HepG2 (cell line): ENCODE results near the gene FAM219B. TPM values are rescaled to one million over a fixed set of nuclear protein-coding genes. Genes with fewer than 3 reads are reported as not detected.

Experiments
- ATAC-seq: fragments of 200-7000 bp; cut with Tn5 transposase; 3 replicates; pipeline ENCODE4 v1.9.1; 2020; ENCODE audit warnings: mild to moderate bottlenecking, moderate library complexity
- BruUV-seq: library from RNA; stranded (reverse); fragments of 400-500 nt; replicated peaks from 2 replicates; lab custom pipeline; 2021; lab: Mats Ljungman, UMichigan
- CTCF ChIA-PET: fragments of 300-600 bp; formaldehyde crosslinking; extraction: SDS; loops from one replicate; lab custom pipeline; 2021; ENCODE audit warnings: low total read pairs, inconsistent platforms, low intra/inter-chr PET ratio; lab: Yijun Ruan, JAX
- POLR2A ChIA-PET: fragments of 350-600 bp; sonication (Branson Sonifier 250); formaldehyde crosslinking; loops from one replicate; lab custom pipeline; 2020; ENCODE audit warnings: antibody characterized with exemption, inconsistent platforms; lab: Yijun Ruan, JAX
- DNase-seq: peaks from one replicate; pipeline ENCODE4 v3.0.0-alpha.2; 2015; ENCODE audit warnings: low spot score
- FAIRE-seq: peaks from 3 replicates; lab custom pipeline; 2011; peaks lifted over from hg19 to GRCh38; lab: Jason Lieb, UNC
- H2AFZ ChIP-seq: one replicate; pipeline ENCODE4 v1.6.1; 2011; ENCODE audit warnings: low read length, inconsistent platforms
- H3K27ac ChIP-seq: fragments of 300-600 bp; 3 replicates; pipeline ENCODE4 v1.8.0; 2011; ENCODE audit warnings: mixed run types, mild to moderate bottlenecking, mixed read lengths, low read length, inconsistent platforms; ENCODE audit not compliant: insufficient read depth; ENCODE audit errors: extremely low read length
- H3K27me3 ChIP-seq, 2 experiments: fragments of 200-600 bp in 1 of 2; 2 replicates in 1 of 2; 3 replicates in 1 of 2; pipeline versions ENCODE4 v1.6.0 to v1.8.0; 2011; ENCODE audit warnings: low read length in 2 of 2, mild to moderate bottlenecking in 2 of 2, moderate library complexity in 2 of 2, inconsistent platforms in 1 of 2; ENCODE audit not compliant: insufficient read depth in 2 of 2, control insufficient read depth in 1 of 2
- H3K36me3 ChIP-seq, 2 experiments: fragments of 200-600 bp in 1 of 2; replicated peaks in 1 of 2; 2 replicates in 1 of 2; 3 replicates in 1 of 2; pipeline versions ENCODE4 v1.5.1 to v1.8.0; 2011; ENCODE audit warnings: low read length in 2 of 2, inconsistent platforms in 1 of 2; ENCODE audit not compliant: insufficient read depth in 2 of 2, control insufficient read depth in 1 of 2
- H3K4me1 ChIP-seq: 2 replicates; pipeline ENCODE4 v1.5.1; 2012; ENCODE audit warnings: low read length, inconsistent platforms; ENCODE audit not compliant: insufficient read depth
- H3K4me2 ChIP-seq: 2 replicates; pipeline ENCODE4 v1.6.0; 2011; ENCODE audit warnings: low read depth, low read length, inconsistent platforms
- H3K4me3 ChIP-seq, 3 experiments: fragments of 200-600 bp in 1 of 3; sonication (generic), shearing (Covaris generic) in 1 of 3; replicated peaks in 1 of 3; 2 replicates each; pipeline ENCODE4 v1.5.1; 2011 to 2016; ENCODE audit warnings: low read length in 3 of 3, inconsistent platforms in 2 of 3, low read depth in 2 of 3, mild to moderate bottlenecking in 2 of 3, control low read depth in 1 of 3, mixed read lengths in 1 of 3; ENCODE audit not compliant: insufficient read depth in 1 of 3
- H3K79me2 ChIP-seq: one replicate; pipeline ENCODE4 v1.6.1; 2011; ENCODE audit warnings: low read length, inconsistent platforms; ENCODE audit not compliant: insufficient read depth
- H3K9ac ChIP-seq: 2 replicates; pipeline ENCODE4 v1.6.0; 2011; ENCODE audit warnings: mild to moderate bottlenecking, low read depth, low read length, inconsistent platforms; ENCODE audit not compliant: insufficient read depth
- H3K9me3 ChIP-seq: 2 replicates; pipeline ENCODE4 v1.5.1; 2012; ENCODE audit warnings: mild to moderate bottlenecking, low read length
- H4K20me1 ChIP-seq: 2 replicates; pipeline ENCODE4 v1.6.0; 2011; ENCODE audit warnings: inconsistent platforms, mild to moderate bottlenecking, low read length, moderate library complexity; ENCODE audit not compliant: insufficient read depth
- NONO ChIP-seq, 2 experiments: fragments of 450-650 bp in 1 of 2; sonication (generic) in 1 of 2; formaldehyde crosslinking in 1 of 2; IDR thresholded peaks in 1 of 2; conservative IDR thresholded peaks in 1 of 2; 2 replicates each; pipeline versions ENCODE4 v1.6.1 to v1.8.0; 2017 to 2022; ENCODE audit warnings: mild to moderate bottlenecking in 1 of 2, missing genetic modification reagents in 1 of 2, moderate library complexity in 1 of 2
- PCBP2 ChIP-seq: fragments of 200-400 bp; formaldehyde crosslinking; optimal IDR thresholded peaks from 2 replicates; pipeline ENCODE3; 2018; ENCODE audit warnings: low read length, low read depth; ENCODE audit not compliant: poor library complexity, severe bottlenecking
- ZNF207 ChIP-seq: fragments of 450-650 bp; IDR thresholded peaks from 2 replicates; pipeline ENCODE4 v1.6.1; 2016; ENCODE audit warnings: antibody characterized with exemption, borderline replicate concordance
- ZNF615 ChIP-seq: sonication (generic); formaldehyde crosslinking; IDR thresholded peaks from 2 replicates; pipeline ENCODE4 v1.5.0; 2020; ENCODE audit warnings: mild to moderate bottlenecking, missing genetic modification reagents, borderline replicate concordance
- ZNF670 ChIP-seq: sonication (generic); formaldehyde crosslinking; IDR thresholded peaks from 2 replicates; pipeline ENCODE4 v1.8.0; 2022; ENCODE audit warnings: mild to moderate bottlenecking, missing genetic modification reagents, borderline replicate concordance
- ZNF773 ChIP-seq: sonication (generic); formaldehyde crosslinking; IDR thresholded peaks from 2 replicates; pipeline ENCODE4 v1.4.0; 2020; ENCODE audit warnings: missing genetic modification reagents, borderline replicate concordance
- ZNF775 ChIP-seq: sonication (generic); formaldehyde crosslinking; IDR thresholded peaks from 2 replicates; pipeline ENCODE4 v1.4.0; 2020; ENCODE audit warnings: missing genetic modification reagents, mild to moderate bottlenecking, moderate library complexity, borderline replicate concordance
- in situ Hi-C: cut with HindIII; loops from 2 replicates; pipeline ENCODE4 v1.10.0; 2017; ENCODE audit warnings: low pct_unique_long_range_greater_than_20kb; ENCODE audit not compliant: extremely low pct_ligation_motif_present
- intact Hi-C: fragments of 100-400 bp; cut with micrococcal nuclease; formaldehyde crosslinking; loops from one replicate; pipeline ENCODE4 v1.10.0; 2022; ENCODE audit not compliant: unreplicated experiment
- polyA plus RNA-seq, 8 experiments: library from polyadenylated mRNA; depleted of rRNA in 3 of 8; stranded (reverse) in 7 of 8; unstranded in 1 of 8; fragments of >200 nt; fragmentation: Illumina TruSeq in 4 of 8; extraction: Trizol in 4 of 8; gene quantifications; 2 replicates each; pipeline versions ENCODE4 v1.2.1 to v1.2.3, GENCODE V29; 2011 to 2016; ENCODE audit warnings: low read depth in 4 of 8, missing spikeins in 1 of 8, mixed read lengths in 1 of 8; ENCODE audit not compliant: insufficient read depth in 1 of 8
- total RNA-seq, 5 experiments: library from RNA; depleted of rRNA; stranded (reverse); fragments of >200 nt; fragmentation: Illumina TruSeq; extraction: Trizol; gene quantifications; 2 replicates each; pipeline ENCODE4 v1.2.3, GENCODE V29; 2016; ENCODE audit warnings: low read depth in 1 of 5
- TF ChIP-seq, protein P1 (sequence below): sonication (generic); formaldehyde crosslinking; IDR thresholded peaks from 2 replicates; pipeline ENCODE4 v1.5.0; 2020; ENCODE audit warnings: missing genetic modification reagents, mild to moderate bottlenecking, borderline replicate concordance

Gene FAM219B
- total and polyA plus RNA-seq, 2 of the 13 experiments (the other 11 are each of a cell fraction or from before 2014, with no cell fraction given), result 36.6 to 50.2 TPM

DNA sequence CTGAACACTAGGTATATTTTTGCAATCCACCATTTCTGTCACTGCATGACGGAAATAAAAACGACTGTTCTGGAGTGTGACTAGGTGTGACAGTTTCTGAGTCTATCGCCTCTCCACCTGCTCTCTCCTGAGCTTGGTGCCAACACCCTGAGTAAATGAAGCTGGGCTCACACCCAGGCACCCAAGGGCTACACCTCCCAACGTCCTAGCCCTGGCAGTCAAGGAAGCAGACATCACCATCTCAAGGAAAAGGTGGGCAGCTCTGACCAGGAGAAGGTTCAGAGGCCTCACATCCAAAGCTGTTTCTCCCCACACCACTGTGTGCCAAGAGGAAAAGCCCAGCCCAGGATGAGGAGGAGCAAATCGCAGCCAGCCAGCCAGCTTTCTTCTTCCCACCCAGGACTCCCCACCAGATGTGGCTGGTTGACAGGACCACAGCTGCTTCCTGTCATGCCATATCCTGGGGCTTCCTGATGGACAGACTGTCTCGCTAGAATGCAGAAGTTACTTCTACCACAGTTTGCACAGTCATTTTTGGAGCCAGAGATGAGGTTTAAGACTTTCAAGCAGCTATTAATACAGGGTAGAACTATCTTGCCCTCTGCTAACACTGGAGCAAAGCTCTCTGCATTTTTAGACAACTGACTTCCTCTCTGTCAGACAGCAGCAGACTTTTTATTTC lies 36.8 kb downstream of the FAM219B start (continued):
- TF ChIP-seq, protein P1, sequence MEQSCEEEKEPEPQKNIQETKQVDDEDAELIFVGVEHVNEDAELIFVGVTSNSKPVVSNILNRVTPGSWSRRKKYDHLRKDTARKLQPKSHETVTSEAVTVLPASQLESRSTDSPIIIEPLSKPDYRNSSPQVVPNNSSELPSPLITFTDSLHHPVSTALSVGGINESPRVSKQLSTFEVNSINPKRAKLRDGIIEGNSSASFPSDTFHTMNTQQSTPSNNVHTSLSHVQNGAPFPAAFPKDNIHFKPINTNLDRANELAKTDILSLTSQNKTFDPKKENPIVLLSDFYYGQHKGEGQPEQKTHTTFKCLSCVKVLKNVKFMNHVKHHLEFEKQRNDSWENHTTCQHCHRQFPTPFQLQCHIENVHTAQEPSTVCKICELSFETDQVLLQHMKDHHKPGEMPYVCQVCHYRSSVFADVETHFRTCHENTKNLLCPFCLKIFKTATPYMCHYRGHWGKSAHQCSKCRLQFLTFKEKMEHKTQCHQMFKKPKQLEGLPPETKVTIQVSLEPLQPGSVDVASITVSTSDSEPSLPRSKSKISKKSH, result no peak
- TF ChIP-seq, all 625 proteins: peak for 0

- Histone ChIP-seq H3K27me3 (peaks cover 0 to 2% of the 10 kb centered on the region in 2 experiments; a peak in 1 of 5 replicates), H2AFZ (no peak overlapping the region), H3K36me3 (peaks cover 0 to 2% of the 10 kb centered on the region in 2 experiments; a peak in 4 of 5 replicates), H3K4me3 (no peak overlapping the region), H3K4me2 (no peak overlapping the region), H3K9me3 (no peaks in the 10 kb centered on the region), H3K9ac (no peak overlapping the region), H4K20me1 (peaks cover 16% of the 10 kb centered on the region), H3K27ac (no peak overlapping the region), H3K79me2 (peaks cover 69% of the 10 kb centered on the region), H3K4me1 (peaks cover 79% of the 10 kb centered on the region)
- BruUV-seq, result no TSS peak
- no peak for TF ChIP-seq ZNF775 (CRISPR knock-in tag)
- TF ChIP-seq ZNF670 (CRISPR knock-in tag), result no peak
- no peak for TF ChIP-seq PCBP2
- no peak for TF ChIP-seq ZNF207
- no peak for TF ChIP-seq NONO (IDR thresholded peaks at IDR 0.05)
- no peak for TF ChIP-seq NONO (CRISPR knock-in tag; conservative IDR thresholded peaks at IDR 0.05)
- no peak for TF ChIP-seq ZNF615
- no peak for TF ChIP-seq ZNF773
- intact Hi-C loops, result no loop called here
- ATAC-seq (no peak), FAIRE-seq (no peak), DNase-seq (no peak)
- POLR2A ChIA-PET, result interaction anchor here (0.5 to 1.7 kb wide), 5 partner anchors 12 to 51 kb away, joined by 3 to 6 read pairs (median 3); partner anchors contain the start of gene FAM219B
- CTCF ChIA-PET, result no interaction called here
- in situ Hi-C loops, result no loop called here
Observed at GRCh38 chr15:74869372-74869725, 37.3 kb downstream of the FAM219B start.
